ENCODE results near the gene UNK. TPM values are rescaled to one million over a fixed set of nuclear protein-coding genes. Genes with fewer than 3 reads are reported as not detected.

The UNK gene
- total and polyA plus RNA-seq, 9 of the 15 experiments (the other 6 are each of a cell fraction or from before 2014, with no cell fraction given), result 12.8 to 38.6 (median 24.8) TPM

DNA sequence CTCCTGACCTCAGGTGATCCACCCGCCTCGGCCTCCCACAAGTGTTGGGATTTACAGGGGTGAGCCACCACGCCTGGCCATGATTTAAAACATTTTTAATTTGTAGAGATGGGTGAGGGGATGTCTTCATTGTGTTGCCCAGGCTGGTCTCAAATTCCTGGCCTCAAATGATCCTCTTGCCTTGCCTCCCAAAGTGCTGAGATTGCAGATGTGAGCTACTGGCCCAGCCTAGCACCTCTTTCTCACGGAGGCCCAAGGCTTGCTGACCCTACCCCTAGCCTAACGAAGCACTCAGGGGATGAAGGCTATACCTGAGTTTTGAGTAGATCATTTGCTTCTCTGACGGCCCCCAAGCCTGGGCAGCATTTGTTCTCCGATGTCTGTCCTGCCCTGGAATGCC, 26.6 kb downstream of the UNK start:
- ATAC-seq (no peak), FAIRE-seq (no peak), DNase-seq (ENCODE audit: extremely low read depth in 1 of 4, low spot score in 3 of 4) (no peak)
- H3K9me3 ChIP-seq (replicated peaks; ENCODE audit: control insufficient read depth, insufficient read depth, low read depth, low read length), result no peaks in the 10 kb centered on the region
- H3K9me1 ChIP-seq (ENCODE audit: control insufficient read depth, insufficient read depth, low read length), result no peaks in the 10 kb centered on the region
- H3K4me2 ChIP-seq (ENCODE audit: insufficient read depth, low read length), result no peak overlapping the region
- ChIA-PET POLR2A (interaction anchor here (0.5 kb wide), 1 partner anchor 30 kb away, joined by 5 read pairs; no protein-coding TSS in a partner anchor), CTCF (ENCODE audit: low intra/inter-chr PET ratio) (no interaction called here)
- in situ Hi-C loops (cut with MboI) (no loop called here), intact Hi-C loops (cut with micrococcal nuclease) (no loop called here)
- TF ChIP-seq ZNF316 (IDR thresholded peaks at IDR 0.05) (peak; percentile 31), IRF2 (CRISPR knock-in tag; IDR thresholded peaks at IDR 0.05) (no peak)
- WGBS (ENCODE audit: insufficient coverage, low coverage, missing lambda C conversion rate), result 76% methylated on average over 7 of the region's 7 CpGs
- no TSS peak for BruUV-seq (replicated peaks)
- no peaks in the 10 kb centered on the region for H3K27me3 ChIP-seq (ENCODE audit: control insufficient read depth in 2 of 2, insufficient read depth in 2 of 2, low read length in 2 of 2)
- H3K4me3 ChIP-seq, result no peak overlapping the region
- H3K36me3 ChIP-seq (ENCODE audit: control insufficient read depth, insufficient read depth, low read length), result peaks cover 48% of the 10 kb centered on the region; the same call in 2 of the 3 replicates
- H4K20me1 ChIP-seq (replicated peaks; ENCODE audit: control insufficient read depth, insufficient read depth, low read length), result no peaks in the 10 kb centered on the region
- peaks cover 10 to 29% of the 10 kb centered on the region in 2 experiments for H3K4me1 ChIP-seq (replicated peaks in 1 of 2; ENCODE audit: control insufficient read depth in 2 of 2, insufficient read depth in 2 of 2, low read length in 2 of 2)
- H3K27ac ChIP-seq (ENCODE audit: extremely low read depth, low read depth, low read length), result no peak overlapping the region
- H3K79me2 ChIP-seq (ENCODE audit: control insufficient read depth, insufficient read depth, low read length), result no peaks in the 10 kb centered on the region
- H3K9ac ChIP-seq (ENCODE audit: insufficient read depth in 1 of 2, low read depth in 2 of 2, low read length in 2 of 2), result no peak overlapping the region
- H2AFZ ChIP-seq (ENCODE audit: low read depth, low read length), result no peak overlapping the region

DNA sequence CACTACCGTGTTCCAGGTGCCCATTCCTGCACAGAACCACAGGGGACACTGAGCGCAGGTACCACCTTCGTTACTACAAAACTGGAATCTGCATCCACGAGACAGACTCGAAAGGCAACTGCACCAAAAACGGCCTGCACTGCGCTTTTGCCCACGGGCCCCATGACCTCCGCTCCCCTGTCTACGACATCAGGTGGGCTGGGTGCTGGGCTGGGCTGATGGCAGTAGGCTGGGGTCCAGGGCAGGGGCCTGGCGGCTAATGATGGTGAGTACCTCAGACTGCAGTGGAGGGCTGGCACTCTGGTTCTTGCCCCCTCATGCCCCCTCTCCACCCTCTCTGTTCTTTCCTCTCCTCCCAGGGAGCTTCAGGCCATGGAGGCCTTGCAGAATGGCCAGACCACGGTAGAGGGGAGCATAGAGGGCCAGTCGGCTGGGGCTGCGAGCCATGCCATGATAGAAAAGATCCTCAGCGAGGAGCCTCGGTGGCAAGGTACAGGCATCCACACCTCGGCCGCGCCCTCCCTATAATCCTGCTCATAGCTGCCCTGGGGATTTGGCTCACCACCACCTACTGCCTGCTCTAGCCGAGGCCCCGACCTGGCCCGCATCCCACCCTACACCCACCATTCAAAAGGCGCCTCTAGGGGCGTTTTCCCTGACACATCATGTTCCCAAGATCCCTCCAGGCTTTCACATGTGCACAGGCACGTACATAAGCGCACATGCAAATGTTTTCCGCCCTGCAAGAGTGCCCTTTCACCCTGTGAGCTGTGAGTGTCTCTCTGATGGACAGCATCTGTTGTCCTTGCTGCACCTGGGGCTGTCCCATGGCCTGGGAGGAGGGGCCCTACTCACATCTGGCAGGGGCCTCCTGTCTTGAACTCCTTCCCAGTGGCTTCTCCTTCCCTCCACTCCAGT, 27.7 kb downstream of the UNK start:
- H3K9me1 ChIP-seq (ENCODE audit: control insufficient read depth, insufficient read depth, low read length), result peaks cover 3% of the 10 kb centered on the region
- H3K79me2 ChIP-seq (ENCODE audit: control insufficient read depth, insufficient read depth, low read length), result no peaks in the 10 kb centered on the region
- no peak overlapping the region for H2AFZ ChIP-seq (ENCODE audit: low read depth, low read length)
- no TSS peak for BruUV-seq (replicated peaks)
- H4K20me1 ChIP-seq (replicated peaks; ENCODE audit: control insufficient read depth, insufficient read depth, low read length), result no peaks in the 10 kb centered on the region
- H3K27me3 ChIP-seq (ENCODE audit: control insufficient read depth in 2 of 2, insufficient read depth in 2 of 2, low read length in 2 of 2), result no peaks in the 10 kb centered on the region
- CTCF ChIA-PET (ENCODE audit: low intra/inter-chr PET ratio), result no interaction called here
- ATAC-seq (no peak), DNase-seq (ENCODE audit: extremely low read depth in 1 of 4, low spot score in 3 of 4) (no peak), FAIRE-seq (no peak)
- 86% methylated on average over 22 of the region's 27 CpGs for WGBS (ENCODE audit: insufficient coverage, low coverage, missing lambda C conversion rate)
- H3K9me3 ChIP-seq (replicated peaks; ENCODE audit: control insufficient read depth, insufficient read depth, low read depth, low read length), result no peaks in the 10 kb centered on the region
- no peak overlapping the region for H3K4me3 ChIP-seq
- peaks cover 55% of the 10 kb centered on the region; the same call in 2 of the 3 replicates for H3K36me3 ChIP-seq (ENCODE audit: control insufficient read depth, insufficient read depth, low read length)
- no peak overlapping the region; a peak in 1 of 4 replicates for H3K9ac ChIP-seq (ENCODE audit: insufficient read depth in 1 of 2, low read depth in 2 of 2, low read length in 2 of 2)
- POLR2A ChIA-PET, result interaction anchor here (0.6 to 2.3 kb wide), 6 partner anchors 9 to 453 kb away, joined by 3 to 17 read pairs (median 3); partner anchors contain the start of gene UBALD2
- in situ Hi-C loops (cut with MboI) (no loop called here), intact Hi-C loops (cut with micrococcal nuclease) (no loop called here)
- peaks cover 10 to 29% of the 10 kb centered on the region in 2 experiments for H3K4me1 ChIP-seq (replicated peaks in 1 of 2; ENCODE audit: control insufficient read depth in 2 of 2, insufficient read depth in 2 of 2, low read length in 2 of 2)
- H3K27ac ChIP-seq (ENCODE audit: extremely low read depth, low read depth, low read length), result no peak overlapping the region
- no peak overlapping the region for H3K4me2 ChIP-seq (ENCODE audit: insufficient read depth, low read length)
- TF ChIP-seq, protein P1, sequence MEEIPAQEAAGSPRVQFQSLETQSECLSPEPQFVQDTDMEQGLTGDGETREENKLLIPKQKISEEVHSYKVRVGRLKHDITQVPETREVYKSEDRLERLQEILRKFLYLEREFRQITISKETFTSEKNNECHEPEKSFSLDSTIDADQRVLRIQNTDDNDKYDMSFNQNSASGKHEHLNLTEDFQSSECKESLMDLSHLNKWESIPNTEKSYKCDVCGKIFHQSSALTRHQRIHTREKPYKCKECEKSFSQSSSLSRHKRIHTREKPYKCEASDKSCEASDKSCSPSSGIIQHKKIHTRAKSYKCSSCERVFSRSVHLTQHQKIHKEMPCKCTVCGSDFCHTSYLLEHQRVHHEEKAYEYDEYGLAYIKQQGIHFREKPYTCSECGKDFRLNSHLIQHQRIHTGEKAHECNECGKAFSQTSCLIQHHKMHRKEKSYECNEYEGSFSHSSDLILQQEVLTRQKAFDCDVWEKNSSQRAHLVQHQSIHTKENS (CRISPR knock-in tag; IDR thresholded peaks at IDR 0.05), result no peak
- TF ChIP-seq, protein P2, sequence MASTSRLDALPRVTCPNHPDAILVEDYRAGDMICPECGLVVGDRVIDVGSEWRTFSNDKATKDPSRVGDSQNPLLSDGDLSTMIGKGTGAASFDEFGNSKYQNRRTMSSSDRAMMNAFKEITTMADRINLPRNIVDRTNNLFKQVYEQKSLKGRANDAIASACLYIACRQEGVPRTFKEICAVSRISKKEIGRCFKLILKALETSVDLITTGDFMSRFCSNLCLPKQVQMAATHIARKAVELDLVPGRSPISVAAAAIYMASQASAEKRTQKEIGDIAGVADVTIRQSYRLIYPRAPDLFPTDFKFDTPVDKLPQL (IDR thresholded peaks at IDR 0.05; ENCODE audit: extremely low read depth, insufficient read length), result no peak
- no peak for TF ChIP-seq RB1 (IDR thresholded peaks at IDR 0.05; ENCODE audit: low read depth)
- TF ChIP-seq SNIP1 (IDR thresholded peaks at IDR 0.05; ENCODE audit: low read depth), result no peak
- no peak for TF ChIP-seq GATAD2A (IDR thresholded peaks at IDR 0.05)
- TF ChIP-seq NELFE (IDR thresholded peaks at IDR 0.05; ENCODE audit: insufficient read depth, insufficient read length), result no peak
- TF ChIP-seq ZNF41 (CRISPR knock-in tag; conservative IDR thresholded peaks at IDR 0.05), result no peak
- no peak for TF ChIP-seq IFI16 (CRISPR knock-in tag; IDR thresholded peaks at IDR 0.05)
- TF ChIP-seq FOSL1 (tag; conservative IDR thresholded peaks at IDR 0.05), result no peak
- no peak for TF ChIP-seq KAT7 (CRISPR knock-in tag; IDR thresholded peaks at IDR 0.05; ENCODE audit: borderline replicate concordance)
